Coronary artery (tissue), 2 donors: ENCODE measurements around the gene VPS26A.

ENCODE experiments used
- DNase-seq: peaks from one replicate; pipeline ENCODE4 v3.0.0-alpha.2; 2017; ENCODE audit warnings: low spot score
- H3K27ac ChIP-seq, 2 donors: fragments of 200-600 bp; sonication (generic); one replicate each; pipeline ENCODE4 v1.5.1; 2016 to 2019
- H3K4me3 ChIP-seq: fragments of 200-600 bp; sonication (generic); 2 replicates; pipeline ENCODE4 v1.5.1; 2016; ENCODE audit warnings: mild to moderate bottlenecking, moderate library complexity
- CTCF ChIP-seq: fragments of 200-600 bp; sonication (generic); IDR thresholded peaks from one replicate; pipeline ENCODE4 v1.5.1; 2019; ENCODE audit warnings: antibody characterized with exemption

VPS26A gene

GRCh38 chr10:69123747-69124562 lies at the start of gene VPS26A:
Gene VPS26A, plus strand, starts transcription at chr10:69124178. Its CDS starts 100 bp downstream, at chr10:69124278.
- Histone ChIP-seq H3K4me3 (peak within 1 kb of the TSS; percentile 100), H3K27ac (peak within 1 kb of the TSS; percentile 98 to 100)
- no peak for TF ChIP-seq CTCF
- peak; percentile 99 for DNase-seq

GRCh38 chr10:69074532-69074931 lies 49.4 kb upstream of the VPS26A start:
- Histone ChIP-seq H3K4me3 (no peak overlapping the region), H3K27ac (no peak overlapping the region)
- DNase-seq = no peak
- TF ChIP-seq CTCF = no peak

GRCh38 chr10:69075431-69075830 lies 48.5 kb upstream of the VPS26A start:
- H3K27ac ChIP-seq = no peak overlapping the region
- no peak for DNase-seq
- no peak for TF ChIP-seq CTCF
- no peak overlapping the region for H3K4me3 ChIP-seq

GRCh38 chr10:69078311-69078710 lies 45.7 kb upstream of the VPS26A start:
- TF ChIP-seq CTCF = no peak
- DNase-seq = no peak
- Histone ChIP-seq H3K4me3 (no peak overlapping the region), H3K27ac (no peak overlapping the region)

- no peak overlapping the region for H3K27ac ChIP-seq
- no peak for TF ChIP-seq CTCF
Measured at GRCh38 chr10:69080226-69080625, 43.8 kb upstream of the VPS26A start.

GRCh38 chr10:69086001-69086509 lies 37.9 kb upstream of the VPS26A start:
- DNase-seq = no peak
- no peak overlapping the region for H3K4me3 ChIP-seq
- TF ChIP-seq CTCF = no peak
- H3K27ac ChIP-seq = peak overlapping the region; percentile 29 to 60

More at GRCh38 chr10:69080226-69080625, 43.8 kb upstream of the VPS26A start:
- DNase-seq = no peak
- no peak overlapping the region for H3K4me3 ChIP-seq
